ENCODE data around the gene HOMEZ.
A peak's percentile ranks its signal among the peaks of the same experiment; 100 is the strongest.

The HOMEZ gene

GRCh38 chr14:23300687-23301223 lies 14.8 kb upstream of the HOMEZ start:
- intact Hi-C loops (cut with micrococcal nuclease), result loop anchor here (1.0 to 2.0 kb wide), 2 partner anchors 14 to 21 kb away; partner anchors contain the start of genes HOMEZ and PABPN1
- Mint-ChIP-seq H3K36me3 (ENCODE audit: low read depth) (peaks cover 52% of the 10 kb centered on the region), H3K4me1 (ENCODE audit: low read depth) (peaks cover 45% of the 10 kb centered on the region), H3K9me3 (no peaks in the 10 kb centered on the region), H3K27me3 (no peaks in the 10 kb centered on the region), H3K4me3 (peak overlapping the region; percentile 92), H3K27ac (peak overlapping the region; percentile 98)

GRCh38 chr14:23299986-23300686 lies 14.2 kb upstream of the HOMEZ start:
- Mint-ChIP-seq H3K27me3 (no peaks in the 10 kb centered on the region), H3K36me3 (ENCODE audit: low read depth) (peaks cover 52% of the 10 kb centered on the region), H3K9me3 (no peaks in the 10 kb centered on the region), H3K4me3 (peak overlapping the region; percentile 92), H3K4me1 (ENCODE audit: low read depth) (peaks cover 39% of the 10 kb centered on the region), H3K27ac (peak overlapping the region; percentile 98)
- intact Hi-C loops (cut with micrococcal nuclease), result loop anchor here (2.0 kb wide), 1 partner anchor 13 kb away; the partner anchor contains the start of gene HOMEZ

- Mint-ChIP-seq H3K27ac (peak overlapping the region; percentile 98), H3K4me3 (peak overlapping the region; percentile 2), H3K27me3 (no peaks in the 10 kb centered on the region), H3K4me1 (ENCODE audit: low read depth) (peaks cover 39% of the 10 kb centered on the region), H3K36me3 (ENCODE audit: low read depth) (peaks cover 52% of the 10 kb centered on the region), H3K9me3 (no peaks in the 10 kb centered on the region)
- intact Hi-C loops (cut with micrococcal nuclease), result no loop called here
Observed at GRCh38 chr14:23299211-23299957, 13.5 kb upstream of the HOMEZ start.

GRCh38 chr14:23297611-23298277 lies 11.8 kb upstream of the HOMEZ start:
- Mint-ChIP-seq H3K36me3 (ENCODE audit: low read depth) (peaks cover 51% of the 10 kb centered on the region), H3K4me1 (ENCODE audit: low read depth) (peaks cover 38% of the 10 kb centered on the region), H3K27ac (no peak overlapping the region), H3K4me3 (no peak overlapping the region), H3K9me3 (no peaks in the 10 kb centered on the region), H3K27me3 (peaks cover 4% of the 10 kb centered on the region)
- intact Hi-C loops (cut with micrococcal nuclease), result no loop called here

- H3K36me3 Mint-ChIP-seq (ENCODE audit: low read depth), result peaks cover 45% of the 10 kb centered on the region
- H3K27ac Mint-ChIP-seq, result no peak overlapping the region
- no peak overlapping the region for H3K4me3 Mint-ChIP-seq
- no peaks in the 10 kb centered on the region for H3K9me3 Mint-ChIP-seq
- intact Hi-C loops (cut with micrococcal nuclease), result no loop called here
- peaks cover 33% of the 10 kb centered on the region for H3K4me1 Mint-ChIP-seq (ENCODE audit: low read depth)
- H3K27me3 Mint-ChIP-seq, result peaks cover 4% of the 10 kb centered on the region
Observed at GRCh38 chr14:23297096-23297495, 11.2 kb upstream of the HOMEZ start.

GRCh38 chr14:23296012-23296777 lies 10.3 kb upstream of the HOMEZ start:
- intact Hi-C loops (cut with micrococcal nuclease), result no loop called here
- no peak overlapping the region for H3K27ac Mint-ChIP-seq
- no peak overlapping the region for H3K4me3 Mint-ChIP-seq
- H3K9me3 Mint-ChIP-seq, result no peaks in the 10 kb centered on the region
- peaks cover 33% of the 10 kb centered on the region for H3K4me1 Mint-ChIP-seq (ENCODE audit: low read depth)
- peaks cover 4% of the 10 kb centered on the region for H3K27me3 Mint-ChIP-seq
- peaks cover 47% of the 10 kb centered on the region for H3K36me3 Mint-ChIP-seq (ENCODE audit: low read depth)

GRCh38 chr14:23294734-23295561 lies 9.0 kb upstream of the HOMEZ start:
- Mint-ChIP-seq H3K36me3 (ENCODE audit: low read depth) (peaks cover 39% of the 10 kb centered on the region), H3K27me3 (peaks cover 4% of the 10 kb centered on the region), H3K9me3 (no peaks in the 10 kb centered on the region), H3K27ac (peak overlapping the region; percentile 69), H3K4me1 (ENCODE audit: low read depth) (peaks cover 31% of the 10 kb centered on the region), H3K4me3 (peak overlapping the region; percentile 37)
- intact Hi-C loops (cut with micrococcal nuclease), result loop anchor here (2.0 kb wide), 1 partner anchor 174 kb away; no protein-coding TSS in a partner anchor

GRCh38 chr14:23286902-23287479 lies 1.1 kb upstream of the HOMEZ start:
- peak overlapping the region; percentile 98 for H3K4me3 Mint-ChIP-seq
- H3K4me1 Mint-ChIP-seq (ENCODE audit: low read depth), result peaks cover 33% of the 10 kb centered on the region
- intact Hi-C loops (cut with micrococcal nuclease), result loop anchor here (1.0 to 5.0 kb wide), 3 partner anchors 14 to 280 kb away; partner anchors contain the start of gene PABPN1
- H3K27me3 Mint-ChIP-seq, result no peaks in the 10 kb centered on the region
- peaks cover 19% of the 10 kb centered on the region for H3K36me3 Mint-ChIP-seq (ENCODE audit: low read depth)
- peak overlapping the region; percentile 100 for H3K27ac Mint-ChIP-seq
- H3K9me3 Mint-ChIP-seq, result no peaks in the 10 kb centered on the region

- Mint-ChIP-seq H3K4me1 (ENCODE audit: low read depth) (peaks cover 33% of the 10 kb centered on the region), H3K4me3 (peak overlapping the region; percentile 98), H3K27ac (peak overlapping the region; percentile 100), H3K9me3 (no peaks in the 10 kb centered on the region), H3K27me3 (no peaks in the 10 kb centered on the region), H3K36me3 (ENCODE audit: low read depth) (peaks cover 23% of the 10 kb centered on the region)
- intact Hi-C loops (cut with micrococcal nuclease), result loop anchor here (1.0 to 5.0 kb wide), 3 partner anchors 15 to 278 kb away; partner anchors contain the start of gene PABPN1
Observed at GRCh38 chr14:23285530-23286019, 357 bp downstream of the HOMEZ start.

- Mint-ChIP-seq H3K27ac (peak overlapping the region; percentile 100), H3K36me3 (ENCODE audit: low read depth) (peaks cover 23% of the 10 kb centered on the region), H3K4me3 (peak overlapping the region; percentile 98), H3K9me3 (no peaks in the 10 kb centered on the region), H3K27me3 (no peaks in the 10 kb centered on the region), H3K4me1 (ENCODE audit: low read depth) (peaks cover 33% of the 10 kb centered on the region)
- intact Hi-C loops (cut with micrococcal nuclease), result loop anchor here (5.0 kb wide), 1 partner anchor 278 kb away; no protein-coding TSS in a partner anchor
Observed at GRCh38 chr14:23284654-23285529, 1.0 kb downstream of the HOMEZ start.

GRCh38 chr14:23281247-23281646 lies 4.7 kb downstream of the HOMEZ start:
- no peak overlapping the region for H3K4me3 Mint-ChIP-seq
- no peaks in the 10 kb centered on the region for H3K27me3 Mint-ChIP-seq
- peaks cover 24% of the 10 kb centered on the region for H3K4me1 Mint-ChIP-seq (ENCODE audit: low read depth)
- peaks cover 36% of the 10 kb centered on the region for H3K36me3 Mint-ChIP-seq (ENCODE audit: low read depth)
- intact Hi-C loops (cut with micrococcal nuclease), result no loop called here
- no peak overlapping the region for H3K27ac Mint-ChIP-seq
- H3K9me3 Mint-ChIP-seq, result no peaks in the 10 kb centered on the region
